ENCODE results near the gene CNTNAP5. TPM values are rescaled to one million over a fixed set of nuclear protein-coding genes. Genes with fewer than 3 reads are reported as not detected.

Gene CNTNAP5
- total RNA-seq, 1 donor from 2014 or later = not detected

DNA sequence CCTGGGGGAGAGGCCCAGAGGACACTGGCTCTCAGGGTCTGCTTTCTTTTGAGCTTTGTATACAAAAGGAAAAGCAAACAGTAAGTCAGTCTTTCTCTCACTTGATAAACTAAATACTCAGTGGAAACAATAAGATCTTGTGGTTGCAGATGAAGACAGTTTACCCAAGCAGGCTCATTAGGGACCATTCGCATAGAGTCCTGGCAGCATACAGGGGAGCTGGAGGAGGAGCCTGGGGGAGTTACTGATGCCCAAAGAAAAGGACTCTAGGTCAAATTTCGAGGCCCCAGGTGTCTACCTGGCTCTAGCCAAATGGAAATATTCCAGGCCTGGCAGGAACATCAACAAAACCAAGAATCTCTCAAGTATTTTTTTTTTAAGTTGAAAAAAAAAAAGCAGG, 225.3 kb downstream of the CNTNAP5 start:
- Histone ChIP-seq H3K36me3 (ENCODE audit: control insufficient read depth, insufficient read depth, low read length) (no peaks in the 10 kb centered on the region), H3K27me3 (ENCODE audit: control insufficient read depth, insufficient read depth, low read length) (no peaks in the 10 kb centered on the region), H3K4me3 (ENCODE audit: low read depth, low read length) (no peak overlapping the region)
- FAIRE-seq (no peak), DNase-seq (ENCODE audit: low read depth) (no peak)
- TF ChIP-seq, protein P1, sequence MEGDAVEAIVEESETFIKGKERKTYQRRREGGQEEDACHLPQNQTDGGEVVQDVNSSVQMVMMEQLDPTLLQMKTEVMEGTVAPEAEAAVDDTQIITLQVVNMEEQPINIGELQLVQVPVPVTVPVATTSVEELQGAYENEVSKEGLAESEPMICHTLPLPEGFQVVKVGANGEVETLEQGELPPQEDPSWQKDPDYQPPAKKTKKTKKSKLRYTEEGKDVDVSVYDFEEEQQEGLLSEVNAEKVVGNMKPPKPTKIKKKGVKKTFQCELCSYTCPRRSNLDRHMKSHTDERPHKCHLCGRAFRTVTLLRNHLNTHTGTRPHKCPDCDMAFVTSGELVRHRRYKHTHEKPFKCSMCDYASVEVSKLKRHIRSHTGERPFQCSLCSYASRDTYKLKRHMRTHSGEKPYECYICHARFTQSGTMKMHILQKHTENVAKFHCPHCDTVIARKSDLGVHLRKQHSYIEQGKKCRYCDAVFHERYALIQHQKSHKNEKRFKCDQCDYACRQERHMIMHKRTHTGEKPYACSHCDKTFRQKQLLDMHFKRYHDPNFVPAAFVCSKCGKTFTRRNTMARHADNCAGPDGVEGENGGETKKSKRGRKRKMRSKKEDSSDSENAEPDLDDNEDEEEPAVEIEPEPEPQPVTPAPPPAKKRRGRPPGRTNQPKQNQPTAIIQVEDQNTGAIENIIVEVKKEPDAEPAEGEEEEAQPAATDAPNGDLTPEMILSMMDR (IDR thresholded peaks at IDR 0.05; ENCODE audit: insufficient read depth, low read length, severe bottlenecking) = no peak

DNA sequence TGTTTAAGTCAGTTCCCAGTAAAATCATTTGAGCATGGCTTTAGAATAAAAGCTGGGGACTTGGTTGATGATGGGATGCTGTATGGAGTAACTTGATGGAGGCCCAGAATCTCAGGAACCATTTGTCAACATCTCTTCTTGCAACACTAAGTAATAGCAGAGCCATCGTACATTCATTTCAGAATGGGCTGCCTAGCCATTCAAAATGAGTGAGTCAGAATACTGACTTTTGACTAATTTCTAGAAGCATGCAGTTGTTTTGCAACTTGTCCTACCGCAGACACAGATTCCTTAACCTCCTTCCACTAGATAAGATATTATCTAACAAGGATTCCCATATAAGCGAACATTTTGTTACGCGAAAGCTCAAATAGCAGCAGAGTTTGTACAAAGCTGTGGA, 229.5 kb downstream of the CNTNAP5 start:
- Histone ChIP-seq H3K27me3 (ENCODE audit: control insufficient read depth, insufficient read depth, low read length) (no peaks in the 10 kb centered on the region), H3K36me3 (ENCODE audit: control insufficient read depth, insufficient read depth, low read length) (no peaks in the 10 kb centered on the region), H3K4me3 (ENCODE audit: low read depth, low read length) (no peak overlapping the region)
- FAIRE-seq (no peak), DNase-seq (ENCODE audit: low read depth) (no peak)
- TF ChIP-seq, protein P1 (IDR thresholded peaks at IDR 0.05; ENCODE audit: insufficient read depth, low read length, severe bottlenecking) = no peak

DNA sequence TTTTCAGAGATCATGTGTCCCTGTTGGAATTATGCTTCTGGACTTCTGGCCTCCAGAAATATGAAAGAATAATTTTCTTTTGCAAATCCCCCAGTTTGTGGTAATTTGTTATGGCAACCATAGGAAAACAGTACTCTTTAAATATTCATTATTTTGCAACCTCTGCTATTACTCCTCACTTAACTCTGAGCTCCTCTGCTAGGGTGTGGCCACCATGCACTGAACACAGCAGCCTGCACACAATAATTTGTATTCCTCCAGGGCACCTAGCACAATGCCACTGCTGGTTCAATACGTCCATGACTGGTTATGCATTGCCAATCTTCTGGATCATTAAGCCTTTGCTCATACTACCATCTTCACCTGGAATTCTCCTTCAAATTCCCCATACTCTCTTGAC, 232.0 kb downstream of the CNTNAP5 start:
- no peaks in the 10 kb centered on the region for H3K27me3 ChIP-seq (ENCODE audit: control insufficient read depth, insufficient read depth, low read length)
- FAIRE-seq (no peak), DNase-seq (ENCODE audit: low read depth) (no peak)
- H3K36me3 ChIP-seq (ENCODE audit: control insufficient read depth, insufficient read depth, low read length) = no peaks in the 10 kb centered on the region
- no peak overlapping the region for H3K4me3 ChIP-seq (ENCODE audit: low read depth, low read length)
- TF ChIP-seq, protein P1 (IDR thresholded peaks at IDR 0.05; ENCODE audit: insufficient read depth, low read length, severe bottlenecking) = no peak

DNA sequence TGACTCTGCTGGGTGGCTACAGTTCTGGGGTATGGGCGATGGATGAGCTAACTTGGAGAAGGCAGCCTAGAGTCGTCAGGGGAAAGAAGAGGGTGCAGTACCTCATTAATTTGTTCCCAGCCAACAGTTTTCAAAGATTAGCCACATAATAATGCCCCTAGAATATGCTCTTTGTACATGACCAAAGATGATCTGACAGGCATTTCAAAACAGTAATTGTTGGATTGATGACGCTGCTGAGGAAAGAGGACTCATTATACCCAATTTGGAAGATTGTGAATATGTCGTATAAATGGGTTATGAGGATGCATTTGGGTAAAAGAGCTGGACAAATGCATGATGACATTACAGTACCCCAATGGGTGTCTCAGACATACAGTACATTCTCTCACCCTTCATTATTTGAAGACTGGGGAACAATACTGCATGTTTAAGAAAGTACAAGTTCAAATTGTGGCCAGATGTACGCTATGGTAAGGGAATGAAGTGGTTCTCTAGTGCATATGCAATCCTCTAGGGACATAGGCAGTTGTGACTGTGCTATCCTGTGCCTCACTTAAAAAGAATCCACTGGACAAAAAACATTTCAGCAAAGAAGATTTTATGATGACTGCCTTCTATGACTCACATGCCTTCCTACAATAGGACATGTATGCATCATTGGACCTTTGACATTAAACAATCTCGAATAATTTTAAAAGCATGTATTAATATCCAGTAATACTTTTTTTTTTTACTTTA, 233.2 kb downstream of the CNTNAP5 start:
- no peaks in the 10 kb centered on the region for H3K36me3 ChIP-seq (ENCODE audit: control insufficient read depth, insufficient read depth, low read length)
- FAIRE-seq (no peak), DNase-seq (ENCODE audit: low read depth) (peak; percentile 8)
- TF ChIP-seq, protein P1 (IDR thresholded peaks at IDR 0.05; ENCODE audit: insufficient read depth, low read length, severe bottlenecking) = no peak
- H3K4me3 ChIP-seq (ENCODE audit: low read depth, low read length) = no peak overlapping the region
- no peaks in the 10 kb centered on the region for H3K27me3 ChIP-seq (ENCODE audit: control insufficient read depth, insufficient read depth, low read length)

DNA sequence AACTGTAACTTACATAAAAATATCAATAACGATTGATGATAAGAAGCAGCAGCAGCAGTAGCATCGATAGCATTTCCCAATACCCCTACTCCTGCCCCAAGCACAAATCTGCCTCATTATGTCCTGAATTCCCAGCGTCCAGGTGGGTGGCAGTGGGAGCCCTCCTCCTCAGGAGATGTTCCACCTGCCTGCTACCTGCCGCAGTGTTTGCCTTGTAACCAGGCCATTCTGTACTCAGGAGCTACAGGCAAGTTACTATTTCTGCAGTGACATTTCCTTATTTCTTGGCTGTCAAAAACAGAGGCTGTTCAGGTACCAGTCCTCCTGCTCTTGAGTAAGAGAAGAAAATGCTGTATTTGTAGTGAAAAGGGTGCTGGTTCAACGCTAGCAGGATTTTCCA, 236.4 kb downstream of the CNTNAP5 start:
- TF ChIP-seq, protein P1 (IDR thresholded peaks at IDR 0.05; ENCODE audit: insufficient read depth, low read length, severe bottlenecking) = no peak
- Histone ChIP-seq H3K27me3 (ENCODE audit: control insufficient read depth, insufficient read depth, low read length) (no peaks in the 10 kb centered on the region), H3K4me3 (ENCODE audit: low read depth, low read length) (no peak overlapping the region), H3K36me3 (ENCODE audit: control insufficient read depth, insufficient read depth, low read length) (no peaks in the 10 kb centered on the region)
- FAIRE-seq (no peak), DNase-seq (ENCODE audit: low read depth) (no peak)

Measured in bronchial epithelial cell (primary cell).